Peyer's patch (tissue), 4 donors: ENCODE results near the gene ANKLE2.

Source experiments
- POLR2A ChIP-seq, 2 donors: fragments of 450-650 bp; IDR thresholded peaks; one replicate each; pipeline ENCODE4 v1.5.1; 2017; ENCODE audit warnings: antibody characterized with exemption in 2 of 2, mild to moderate bottlenecking in 2 of 2, moderate library complexity in 2 of 2
- TF ChIP-seq, protein P1 (sequence below), 6 experiments: fragments of 450-650 bp in 4 of 6; fragments of 200-600 bp in 2 of 6; sonication (generic) in 1 of 6; IDR thresholded peaks; one replicate each; pipeline ENCODE4 v1.5.1; 2017 to 2019; ENCODE audit warnings: antibody characterized with exemption in 6 of 6, mild to moderate bottlenecking in 3 of 6, moderate library complexity in 1 of 6

DNA sequence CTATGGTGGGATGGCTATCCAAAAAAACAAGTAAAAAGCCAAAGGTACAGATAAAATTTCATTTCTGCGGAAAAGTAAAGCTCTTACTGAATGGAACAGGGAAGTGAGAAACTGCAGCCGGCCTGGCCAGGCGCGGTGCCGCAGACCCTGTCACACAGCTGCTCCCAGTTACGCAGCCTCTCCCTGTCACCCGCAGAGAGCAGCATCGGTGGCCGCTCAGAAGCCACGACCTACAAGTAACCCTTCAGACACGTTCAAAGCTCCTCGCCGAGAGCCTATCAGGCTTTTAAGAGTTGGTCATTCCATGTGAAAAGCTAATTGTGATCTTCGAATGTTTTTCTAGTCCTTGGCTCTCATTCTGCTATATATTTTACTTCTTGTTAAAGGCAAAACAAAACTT, 11.0 kb upstream of the ANKLE2 start:
- TF ChIP-seq, protein P1, sequence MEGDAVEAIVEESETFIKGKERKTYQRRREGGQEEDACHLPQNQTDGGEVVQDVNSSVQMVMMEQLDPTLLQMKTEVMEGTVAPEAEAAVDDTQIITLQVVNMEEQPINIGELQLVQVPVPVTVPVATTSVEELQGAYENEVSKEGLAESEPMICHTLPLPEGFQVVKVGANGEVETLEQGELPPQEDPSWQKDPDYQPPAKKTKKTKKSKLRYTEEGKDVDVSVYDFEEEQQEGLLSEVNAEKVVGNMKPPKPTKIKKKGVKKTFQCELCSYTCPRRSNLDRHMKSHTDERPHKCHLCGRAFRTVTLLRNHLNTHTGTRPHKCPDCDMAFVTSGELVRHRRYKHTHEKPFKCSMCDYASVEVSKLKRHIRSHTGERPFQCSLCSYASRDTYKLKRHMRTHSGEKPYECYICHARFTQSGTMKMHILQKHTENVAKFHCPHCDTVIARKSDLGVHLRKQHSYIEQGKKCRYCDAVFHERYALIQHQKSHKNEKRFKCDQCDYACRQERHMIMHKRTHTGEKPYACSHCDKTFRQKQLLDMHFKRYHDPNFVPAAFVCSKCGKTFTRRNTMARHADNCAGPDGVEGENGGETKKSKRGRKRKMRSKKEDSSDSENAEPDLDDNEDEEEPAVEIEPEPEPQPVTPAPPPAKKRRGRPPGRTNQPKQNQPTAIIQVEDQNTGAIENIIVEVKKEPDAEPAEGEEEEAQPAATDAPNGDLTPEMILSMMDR (IDR thresholded peaks at IDR 0.05): no peak
- TF ChIP-seq POLR2A (IDR thresholded peaks at IDR 0.05): no peak
